Endothelial cell of umbilical vein (primary cell): ENCODE results near the gene IQSEC3. TPM values are rescaled to one million over a fixed set of nuclear protein-coding genes. Genes with fewer than 3 reads are reported as not detected.

Source experiments
- BruUV-seq: library from RNA; stranded (reverse); fragments of 400-500 nt; replicated peaks from 2 replicates; lab custom pipeline; 2021; lab: Mats Ljungman, UMichigan
- CTCF ChIA-PET: fragments of 300-600, 350-600 bp; sonication (Branson Sonifier 250); formaldehyde crosslinking; loops from one replicate; lab custom pipeline; 2021; ENCODE audit warnings: antibody characterized with exemption, inconsistent platforms; lab: Charles Lee
- POLR2A ChIA-PET: fragments of 300-600, 350-600 bp; sonication (Branson Sonifier 250); formaldehyde crosslinking; loops from one replicate; lab custom pipeline; 2021; ENCODE audit warnings: antibody characterized with exemption, inconsistent platforms; lab: Charles Lee
- DNase-seq: peaks from one replicate; pipeline ENCODE4 v3.0.0-alpha.2; 2011; ENCODE audit warnings: low read depth, low spot score
- FAIRE-seq: peaks from 2 replicates; lab custom pipeline; 2011; peaks lifted over from hg19 to GRCh38; lab: Jason Lieb, UNC
- H2AFZ ChIP-seq: 2 replicates; pipeline ENCODE4 v1.6.0; 2012; ENCODE audit warnings: low read depth, low read length, control low read depth, inconsistent platforms
- H3K27ac ChIP-seq: 2 replicates; pipeline ENCODE4 v1.5.1; 2011; ENCODE audit warnings: low read depth, mild to moderate bottlenecking, control low read depth, low read length, moderate library complexity; ENCODE audit not compliant: insufficient read depth
- H3K27me3 ChIP-seq, 2 experiments: 2 replicates each; pipeline versions ENCODE4 v1.6.0 to v1.6.1; 2011; ENCODE audit warnings: low read length in 2 of 2, mixed read lengths in 1 of 2; ENCODE audit not compliant: control insufficient read depth in 2 of 2, insufficient read depth in 2 of 2
- H3K36me3 ChIP-seq, 2 experiments: 2 replicates in 1 of 2; 3 replicates in 1 of 2; pipeline ENCODE4 v1.5.1; 2011; ENCODE audit warnings: low read length in 2 of 2, mild to moderate bottlenecking in 1 of 2, moderate library complexity in 1 of 2; ENCODE audit not compliant: control insufficient read depth in 2 of 2, insufficient read depth in 2 of 2; ENCODE audit errors: extremely low read depth in 1 of 2
- H3K4me1 ChIP-seq: 3 replicates; pipeline ENCODE4 v1.5.1; 2011; ENCODE audit warnings: mild to moderate bottlenecking, low read length; ENCODE audit not compliant: control insufficient read depth, insufficient read depth; ENCODE audit errors: extremely low read depth
- H3K4me2 ChIP-seq: 2 replicates; pipeline ENCODE4 v1.6.1; 2011; ENCODE audit warnings: low read length, control low read depth, mixed read lengths; ENCODE audit not compliant: insufficient read depth
- H3K4me3 ChIP-seq, 3 experiments: fragments of 200-600 bp in 1 of 3; sonication (generic), shearing (Covaris generic) in 1 of 3; replicated peaks in 1 of 3; 2 replicates each; pipeline ENCODE4 v1.5.1; 2011 to 2016; ENCODE audit warnings: control low read depth in 3 of 3, low read length in 3 of 3, mild to moderate bottlenecking in 2 of 3, inconsistent platforms in 1 of 3, low read depth in 1 of 3, moderate library complexity in 1 of 3; ENCODE audit not compliant: insufficient read depth in 1 of 3
- H3K79me2 ChIP-seq: 2 replicates; pipeline ENCODE4 v1.6.0; 2012; ENCODE audit warnings: low read length, inconsistent platforms; ENCODE audit not compliant: control insufficient read depth, insufficient read depth
- H3K9ac ChIP-seq: replicated peaks from 2 replicates; pipeline ENCODE3; 2011; ENCODE audit warnings: low read length, control low read depth; ENCODE audit not compliant: insufficient read depth; ENCODE audit errors: extremely low read depth
- H3K9me1 ChIP-seq: replicated peaks from 3 replicates; pipeline ENCODE4 v1.6.0; 2011; ENCODE audit warnings: mild to moderate bottlenecking, low read length; ENCODE audit not compliant: control insufficient read depth, insufficient read depth; ENCODE audit errors: extremely low read depth
- H3K9me3 ChIP-seq: replicated peaks from 2 replicates; pipeline ENCODE4 v1.5.1; 2012; ENCODE audit warnings: low read length, inconsistent platforms; ENCODE audit not compliant: control insufficient read depth, insufficient read depth
- H4K20me1 ChIP-seq: replicated peaks from 2 replicates; pipeline ENCODE3; 2011; ENCODE audit warnings: mild to moderate bottlenecking, low read length; ENCODE audit not compliant: control insufficient read depth, insufficient read depth; ENCODE audit errors: extremely low read depth
- EZH2 ChIP-seq: IDR thresholded peaks from 2 replicates; pipeline ENCODE4 v1.6.1; 2012; ENCODE audit warnings: borderline replicate concordance, low read depth, mild to moderate bottlenecking, moderate library complexity, low read length, inconsistent platforms; ENCODE audit not compliant: severe bottlenecking
- FOS ChIP-seq: IDR thresholded peaks from 2 replicates; pipeline ENCODE4 v1.6.1; 2011; ENCODE audit warnings: mild to moderate bottlenecking, low read length, moderate library complexity, borderline replicate concordance; ENCODE audit not compliant: insufficient read depth
- GATA2 ChIP-seq: IDR thresholded peaks from 2 replicates; pipeline ENCODE4 v1.7.0; 2011; ENCODE audit warnings: low read depth, mild to moderate bottlenecking, moderate library complexity, mixed read lengths, low read length; ENCODE audit not compliant: insufficient read length, insufficient read depth
- JUN ChIP-seq: IDR thresholded peaks from 2 replicates; pipeline ENCODE4 v1.6.1; 2011; ENCODE audit warnings: borderline replicate concordance, low read depth; ENCODE audit not compliant: insufficient read length, insufficient read depth
- MAX ChIP-seq: IDR thresholded peaks from 2 replicates; pipeline ENCODE4 v1.6.1; 2011; ENCODE audit not compliant: insufficient read depth, insufficient read length
- MYC ChIP-seq: IDR thresholded peaks from one replicate; pipeline ENCODE4 v1.6.1; 2011; ENCODE audit warnings: mild to moderate bottlenecking, low read depth, low read length
- POLR2A ChIP-seq: IDR thresholded peaks from 2 replicates; pipeline ENCODE4 v1.6.1; 2012; ENCODE audit warnings: low read depth, mild to moderate bottlenecking, control low read depth, low read length
- POLR2AphosphoS5 ChIP-seq: IDR thresholded peaks from 2 replicates; pipeline ENCODE4 v1.6.1; 2012; ENCODE audit warnings: low read depth, mild to moderate bottlenecking, control low read depth, low read length, moderate library complexity; ENCODE audit not compliant: insufficient read depth
- dilution Hi-C: fragments of 300-500 bp; cut with MboI; formaldehyde crosslinking; loops from one replicate; pipeline ENCODE4 v1.15.0; 2019; ENCODE audit warnings: low sequenced_read_pairs; ENCODE audit not compliant: extremely low pct_ligation_motif_present
- intact Hi-C: fragments of 100-400 bp; cut with micrococcal nuclease; formaldehyde crosslinking; loops from one replicate; pipeline ENCODE4 v1.10.0; 2022
- polyA plus RNA-seq, 4 experiments: library from polyadenylated mRNA; depleted of rRNA in 3 of 4; stranded (reverse) in 3 of 4; unstranded in 1 of 4; fragments of >200 nt; gene quantifications; 2 replicates each; pipeline versions ENCODE4 v1.2.1 to v1.2.3, GENCODE V29; 2011 to 2012; ENCODE audit warnings: missing spikeins in 1 of 4
- total RNA-seq: library from RNA; stranded (reverse); gene quantifications from 2 replicates; pipeline ENCODE4 v1.2.3, GENCODE V29; 2021
- TF ChIP-seq, protein P1 (sequence below), 2 donors: IDR thresholded peaks; 1 replicate in 1 of 2; 2 replicates in 1 of 2; pipeline ENCODE4 v1.5.1; 2011; ENCODE audit warnings: low read length in 2 of 2, mild to moderate bottlenecking in 2 of 2, moderate library complexity in 2 of 2, control low read depth in 1 of 2, inconsistent platforms in 1 of 2, low read depth in 1 of 2; ENCODE audit not compliant: insufficient read depth in 1 of 2; ENCODE audit errors: extremely low read depth in 1 of 2

Gene IQSEC3
- total and polyA plus RNA-seq, 2 donors (not counting 3 experiments of a cell fraction or from before 2014, with no cell fraction given): not detected

- BruUV-seq: no TSS peak
These were observed 115.4 kb downstream of the IQSEC3 start for GRCh38 chr12:181921-182320.

More at GRCh38 chr12:181921-182320, 115.4 kb downstream of the IQSEC3 start:
- intact Hi-C loops (no loop called here), dilution Hi-C loops (no loop called here)
- ChIA-PET CTCF (no interaction called here), POLR2A (no interaction called here)
- DNase-seq (no peak), FAIRE-seq (no peak)
- Histone ChIP-seq H3K4me1 (no peaks in the 10 kb centered on the region), H3K36me3 (no peaks in the 10 kb centered on the region), H3K27ac (no peak overlapping the region), H3K9ac (no peak overlapping the region), H3K9me1 (no peaks in the 10 kb centered on the region), H3K4me2 (no peak overlapping the region), H3K9me3 (no peaks in the 10 kb centered on the region), H3K27me3 (no peaks in the 10 kb centered on the region), H2AFZ (no peak overlapping the region), H4K20me1 (no peaks in the 10 kb centered on the region), H3K4me3 (no peak overlapping the region), H3K79me2 (no peaks in the 10 kb centered on the region)
- TF ChIP-seq FOS (no peak), JUN (no peak), MAX (no peak), EZH2 (no peak), GATA2 (no peak), POLR2A (no peak), POLR2AphosphoS5 (no peak), MYC (no peak)
- TF ChIP-seq, protein P1, sequence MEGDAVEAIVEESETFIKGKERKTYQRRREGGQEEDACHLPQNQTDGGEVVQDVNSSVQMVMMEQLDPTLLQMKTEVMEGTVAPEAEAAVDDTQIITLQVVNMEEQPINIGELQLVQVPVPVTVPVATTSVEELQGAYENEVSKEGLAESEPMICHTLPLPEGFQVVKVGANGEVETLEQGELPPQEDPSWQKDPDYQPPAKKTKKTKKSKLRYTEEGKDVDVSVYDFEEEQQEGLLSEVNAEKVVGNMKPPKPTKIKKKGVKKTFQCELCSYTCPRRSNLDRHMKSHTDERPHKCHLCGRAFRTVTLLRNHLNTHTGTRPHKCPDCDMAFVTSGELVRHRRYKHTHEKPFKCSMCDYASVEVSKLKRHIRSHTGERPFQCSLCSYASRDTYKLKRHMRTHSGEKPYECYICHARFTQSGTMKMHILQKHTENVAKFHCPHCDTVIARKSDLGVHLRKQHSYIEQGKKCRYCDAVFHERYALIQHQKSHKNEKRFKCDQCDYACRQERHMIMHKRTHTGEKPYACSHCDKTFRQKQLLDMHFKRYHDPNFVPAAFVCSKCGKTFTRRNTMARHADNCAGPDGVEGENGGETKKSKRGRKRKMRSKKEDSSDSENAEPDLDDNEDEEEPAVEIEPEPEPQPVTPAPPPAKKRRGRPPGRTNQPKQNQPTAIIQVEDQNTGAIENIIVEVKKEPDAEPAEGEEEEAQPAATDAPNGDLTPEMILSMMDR (IDR thresholded peaks at IDR 0.05; ENCODE audit: extremely low read depth in 1 of 2, insufficient read depth in 1 of 2, low read depth in 1 of 2, low read length in 2 of 2): no peak
